Gastrocnemius medialis (tissue), 4 donors: ENCODE measurements around the gene RAP2A. TPM values are rescaled to one million over a fixed set of nuclear protein-coding genes. Genes with fewer than 3 reads are reported as not detected.

ENCODE experiments used
- ATAC-seq, 2 donors: fragments of 150-250 bp; one replicate each; pipeline ENCODE4 v1.9.1; 2016
- DNase-seq, 2 donors: peaks; one replicate each; pipeline ENCODE4 v3.0.0-alpha.2; 2019
- H3K27ac ChIP-seq, 4 donors: fragments of 200-600 bp; sonication (generic); 1 replicate in 1 of 4; 2 replicates in 3 of 4; pipeline ENCODE4 v1.5.1; 2016 to 2018; ENCODE audit warnings: mild to moderate bottlenecking in 2 of 4, moderate library complexity in 1 of 4
- H3K27me3 ChIP-seq, 3 donors: fragments of 200-600 bp; sonication (generic) in 2 of 3; 1 replicate in 1 of 3; 2 replicates in 2 of 3; pipeline versions ENCODE4 v1.5.1 to v1.6.0; 2016 to 2019; ENCODE audit warnings: mild to moderate bottlenecking in 1 of 3, moderate library complexity in 1 of 3
- H3K36me3 ChIP-seq, 2 donors: fragments of 200-600 bp; sonication (generic) in 1 of 2; one replicate each; pipeline ENCODE4 v1.5.1; 2017 to 2018
- H3K4me1 ChIP-seq, 2 donors: fragments of 200-600 bp; sonication (generic) in 1 of 2; one replicate each; pipeline ENCODE4 v1.5.1; 2016 to 2017; ENCODE audit warnings: mild to moderate bottlenecking in 2 of 2
- H3K4me3 ChIP-seq, 4 donors: fragments of 200-600 bp; sonication (generic) in 3 of 4; 1 replicate in 1 of 4; 2 replicates in 3 of 4; pipeline ENCODE4 v1.5.1; 2016 to 2019; ENCODE audit warnings: mild to moderate bottlenecking in 2 of 4
- H3K9me3 ChIP-seq, 3 donors: fragments of 200-600 bp; sonication (generic) in 2 of 3; 1 replicate in 1 of 3; 2 replicates in 2 of 3; pipeline ENCODE4 v1.5.1; 2016 to 2019
- POLR2A ChIP-seq, 2 donors: fragments of 450-650 bp; IDR thresholded peaks; one replicate each; pipeline ENCODE4 v1.6.1; 2017; ENCODE audit warnings: antibody characterized with exemption in 2 of 2, mild to moderate bottlenecking in 2 of 2, moderate library complexity in 2 of 2
- in situ Hi-C, 4 donors: fragments of 200-750 bp; cut with MboI; loops; one replicate each; pipeline versions ENCODE4 v1.15.0 to v1.8.0; 2017; ENCODE audit warnings: low sequenced_read_pairs in 4 of 4
- intact Hi-C: fragments of 100-400 bp; cut with DNase I; formaldehyde crosslinking; loops from one replicate; pipeline ENCODE4 v1.15.1; 2023; ENCODE audit warnings: low total_unique reads
- total RNA-seq, 4 donors: library from RNA; depleted of rRNA; stranded (reverse); fragments of >200 nt; gene quantifications; one replicate each; pipeline versions ENCODE4 v1.1.0 to v1.2.3, GENCODE V29; 2016
- TF ChIP-seq, protein P1 (sequence below), 5 experiments: fragments of 450-650 bp in 3 of 5; fragments of 200-600 bp in 2 of 5; sonication (generic) in 2 of 5; IDR thresholded peaks in 4 of 5; conservative IDR thresholded peaks in 1 of 5; 1 replicate in 4 of 5; 2 replicates in 1 of 5; pipeline ENCODE4 v1.5.1; 2016 to 2019; ENCODE audit warnings: antibody characterized with exemption in 5 of 5, mild to moderate bottlenecking in 3 of 5, moderate library complexity in 3 of 5

Gene RAP2A
- total RNA-seq, 4 donors from 2014 or later, result 10.0 to 18.3 (median 15.5) TPM

GRCh38 chr13:97441368-97441767 is 7.4 kb downstream of the RAP2A start:
- no peak overlapping the region for H3K27ac ChIP-seq
- intact Hi-C loops (no loop called here), in situ Hi-C loops (no loop called here)
- H3K9me3 ChIP-seq, result no peaks in the 10 kb centered on the region
- TF ChIP-seq POLR2A (IDR thresholded peaks at IDR 0.05), result no peak
- TF ChIP-seq, protein P1, sequence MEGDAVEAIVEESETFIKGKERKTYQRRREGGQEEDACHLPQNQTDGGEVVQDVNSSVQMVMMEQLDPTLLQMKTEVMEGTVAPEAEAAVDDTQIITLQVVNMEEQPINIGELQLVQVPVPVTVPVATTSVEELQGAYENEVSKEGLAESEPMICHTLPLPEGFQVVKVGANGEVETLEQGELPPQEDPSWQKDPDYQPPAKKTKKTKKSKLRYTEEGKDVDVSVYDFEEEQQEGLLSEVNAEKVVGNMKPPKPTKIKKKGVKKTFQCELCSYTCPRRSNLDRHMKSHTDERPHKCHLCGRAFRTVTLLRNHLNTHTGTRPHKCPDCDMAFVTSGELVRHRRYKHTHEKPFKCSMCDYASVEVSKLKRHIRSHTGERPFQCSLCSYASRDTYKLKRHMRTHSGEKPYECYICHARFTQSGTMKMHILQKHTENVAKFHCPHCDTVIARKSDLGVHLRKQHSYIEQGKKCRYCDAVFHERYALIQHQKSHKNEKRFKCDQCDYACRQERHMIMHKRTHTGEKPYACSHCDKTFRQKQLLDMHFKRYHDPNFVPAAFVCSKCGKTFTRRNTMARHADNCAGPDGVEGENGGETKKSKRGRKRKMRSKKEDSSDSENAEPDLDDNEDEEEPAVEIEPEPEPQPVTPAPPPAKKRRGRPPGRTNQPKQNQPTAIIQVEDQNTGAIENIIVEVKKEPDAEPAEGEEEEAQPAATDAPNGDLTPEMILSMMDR (IDR thresholded peaks at IDR 0.05 in 4 of 5, conservative IDR thresholded peaks at IDR 0.05 in 1 of 5), result no peak
- no peaks in the 10 kb centered on the region for H3K36me3 ChIP-seq
- ATAC-seq (no peak), DNase-seq (no peak)
- no peak overlapping the region for H3K4me3 ChIP-seq
- no peaks in the 10 kb centered on the region for H3K27me3 ChIP-seq
- peaks cover 10 to 26% of the 10 kb centered on the region in 2 donors for H3K4me1 ChIP-seq

GRCh38 chr13:97445522-97446187 is 11.7 kb downstream of the RAP2A start:
- Histone ChIP-seq H3K4me1 (no peaks in the 10 kb centered on the region), H3K36me3 (no peaks in the 10 kb centered on the region), H3K4me3 (no peak overlapping the region), H3K27ac (no peak overlapping the region), H3K27me3 (no peaks in the 10 kb centered on the region), H3K9me3 (no peaks in the 10 kb centered on the region)
- ATAC-seq (no peak), DNase-seq (no peak)
- intact Hi-C loops (no loop called here), in situ Hi-C loops (no loop called here)
- TF ChIP-seq POLR2A (IDR thresholded peaks at IDR 0.05), result no peak
- TF ChIP-seq, protein P1 (IDR thresholded peaks at IDR 0.05 in 4 of 5, conservative IDR thresholded peaks at IDR 0.05 in 1 of 5), result no peak

GRCh38 chr13:97446448-97446847 is 12.5 kb downstream of the RAP2A start:
- Histone ChIP-seq H3K27ac (no peak overlapping the region), H3K27me3 (no peaks in the 10 kb centered on the region), H3K36me3 (no peaks in the 10 kb centered on the region), H3K4me1 (no peaks in the 10 kb centered on the region), H3K9me3 (no peaks in the 10 kb centered on the region), H3K4me3 (no peak overlapping the region)
- DNase-seq (no peak), ATAC-seq (no peak)
- in situ Hi-C loops (no loop called here), intact Hi-C loops (no loop called here)
- TF ChIP-seq, protein P1 (IDR thresholded peaks at IDR 0.05 in 4 of 5, conservative IDR thresholded peaks at IDR 0.05 in 1 of 5), result no peak
- TF ChIP-seq POLR2A (IDR thresholded peaks at IDR 0.05), result no peak

- no peaks in the 10 kb centered on the region for H3K9me3 ChIP-seq
- ATAC-seq (no peak), DNase-seq (no peak)
- H3K4me3 ChIP-seq, result no peak overlapping the region
- no peaks in the 10 kb centered on the region for H3K36me3 ChIP-seq
- intact Hi-C loops (no loop called here), in situ Hi-C loops (no loop called here)
- no peaks in the 10 kb centered on the region for H3K27me3 ChIP-seq
- H3K4me1 ChIP-seq, result no peaks in the 10 kb centered on the region
- no peak overlapping the region for H3K27ac ChIP-seq
- no peak for TF ChIP-seq POLR2A (IDR thresholded peaks at IDR 0.05)
- TF ChIP-seq, protein P1 (IDR thresholded peaks at IDR 0.05 in 4 of 5, conservative IDR thresholded peaks at IDR 0.05 in 1 of 5), result no peak
These were observed 14.7 kb downstream of the RAP2A start for GRCh38 chr13:97448503-97449251.
